HG02852 (cell line): ENCODE data around the gene CHERP.
"Not testable (repeated sequence)": the region's sequence is repeated elsewhere in the genome, so short reads cannot be mapped to it uniquely, and the experiment has no call there.

ENCODE experiments used
- ATAC-seq: cut with Tn5 transposase; IDR thresholded peaks from one replicate; pipeline ENCODE4 v1.9.1; 2021; ENCODE audit warnings: mild to moderate bottlenecking, moderate library complexity; ENCODE audit not compliant: unreplicated experiment

Gene CHERP

GRCh38 chr19:16521715-16522289 lies 20.4 kb downstream of the CHERP start:
- ATAC-seq = no peak

- ATAC-seq = no peak
Measured at GRCh38 chr19:16520986-16521624, 21.1 kb downstream of the CHERP start.

- no peak for ATAC-seq
Measured at GRCh38 chr19:16520074-16520973, 21.9 kb downstream of the CHERP start.

GRCh38 chr19:16519230-16519687 lies 23.0 kb downstream of the CHERP start:
- no peak for ATAC-seq

GRCh38 chr19:16518483-16519229 lies 23.6 kb downstream of the CHERP start:
- no peak for ATAC-seq

GRCh38 chr19:16518061-16518460 lies 24.2 kb downstream of the CHERP start:
- no peak for ATAC-seq

- ATAC-seq = no peak
Measured at GRCh38 chr19:16516923-16517610, 25.2 kb downstream of the CHERP start.

- no peak for ATAC-seq
Measured at GRCh38 chr19:16516381-16516780, 25.9 kb downstream of the CHERP start.

- no peak for ATAC-seq
Measured at GRCh38 chr19:16514383-16515019, 27.7 kb downstream of the CHERP start.

- ATAC-seq = not testable (repeated sequence)
Measured at GRCh38 chr19:16512611-16513010, 29.6 kb downstream of the CHERP start.

GRCh38 chr19:16509141-16510061 lies 32.8 kb downstream of the CHERP start:
- no peak for ATAC-seq

GRCh38 chr19:16508546-16508945 lies 33.7 kb downstream of the CHERP start:
- ATAC-seq = no peak

GRCh38 chr19:16506961-16507360 lies 35.3 kb downstream of the CHERP start:
- no peak for ATAC-seq

GRCh38 chr19:16506161-16506560 lies 36.1 kb downstream of the CHERP start:
- not testable (repeated sequence) for ATAC-seq

GRCh38 chr19:16504271-16504670 lies 38.0 kb downstream of the CHERP start:
- no peak for ATAC-seq

- ATAC-seq = no peak
Measured at GRCh38 chr19:16497837-16498236, 44.4 kb downstream of the CHERP start.

GRCh38 chr19:16497042-16497441 lies 45.2 kb downstream of the CHERP start:
- ATAC-seq = no peak

- ATAC-seq = no peak
Measured at GRCh38 chr19:16496613-16496983, 45.6 kb downstream of the CHERP start.
